Stimulated activated naive CD8-positive, alpha-beta T cell treated with anti-CD3 and anti-CD28 coated beads, Interleukin-15, Interleukin-2, amounts not matched to agents 100 ng/mL and 50 ng/mL, for 24 hours (primary cell): ENCODE measurements around the gene PRKACA.

Experiments
- H3K27ac Mint-ChIP-seq: one replicate; pipeline ENCODE4 v1.8.0; 2021; ENCODE audit warnings: mild to moderate bottlenecking, mixed read lengths
- H3K27me3 Mint-ChIP-seq: one replicate; pipeline ENCODE4 v1.8.0; 2021; ENCODE audit warnings: mixed read lengths
- H3K36me3 Mint-ChIP-seq: one replicate; pipeline ENCODE4 v1.8.0; 2021; ENCODE audit warnings: low read depth, mixed read lengths
- H3K4me1 Mint-ChIP-seq: one replicate; pipeline ENCODE4 v1.8.0; 2021; ENCODE audit warnings: low read depth, mixed read lengths
- H3K4me3 Mint-ChIP-seq: one replicate; pipeline ENCODE4 v1.8.0; 2021; ENCODE audit warnings: mild to moderate bottlenecking, mixed read lengths
- H3K9me3 Mint-ChIP-seq: one replicate; pipeline ENCODE4 v1.8.0; 2021; ENCODE audit warnings: mixed read lengths

The PRKACA gene

GRCh38 chr19:14117668-14118164 is at the start of gene PRKACA:
PRKACA (minus strand) TSS chr19:14117762; CDS start chr19:14117547, 215 bp downstream.
- Mint-ChIP-seq H3K27me3 (no peaks in the 10 kb centered on the region), H3K4me1 (peaks cover 42% of the 10 kb centered on the region), H3K4me3 (peak within 1 kb of the TSS; percentile 87), H3K27ac (peak within 1 kb of the TSS; percentile 68), H3K9me3 (no peaks in the 10 kb centered on the region), H3K36me3 (peaks cover 10% of the 10 kb centered on the region)

DNA sequence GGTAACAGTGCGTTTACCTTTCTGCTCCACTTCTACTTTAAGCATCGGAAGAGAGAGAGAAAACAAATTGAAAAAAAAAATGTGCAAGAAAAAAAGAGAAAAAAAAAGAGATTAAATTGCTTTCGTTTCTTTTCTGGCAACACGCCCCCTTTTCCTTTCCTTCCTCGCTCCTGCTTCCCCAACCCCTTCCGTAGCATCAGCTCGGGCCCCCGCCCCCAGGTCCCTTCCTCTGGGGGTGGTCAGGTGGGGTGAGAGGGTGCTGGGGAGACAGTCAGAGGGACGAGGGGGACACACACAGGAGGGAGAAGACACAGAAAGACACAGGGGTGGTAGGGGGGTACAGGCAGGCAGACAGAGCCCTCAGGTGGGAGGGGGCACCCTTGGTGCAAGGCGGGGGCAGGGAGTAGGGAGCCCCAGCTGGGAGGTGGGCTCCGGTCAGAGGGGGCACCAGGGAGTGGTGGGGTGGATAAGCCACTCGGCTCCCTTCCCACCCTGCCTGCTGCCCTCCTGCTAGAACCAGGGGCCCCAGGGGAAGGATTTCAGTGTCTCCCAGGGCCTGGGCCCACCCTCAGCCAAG is 49.5 kb upstream of the PRKACA start:
- Mint-ChIP-seq H3K4me3 (peak overlapping the region; percentile 66), H3K4me1 (peaks cover 24% of the 10 kb centered on the region), H3K27ac (peak overlapping the region; percentile 52), H3K36me3 (peaks cover 9% of the 10 kb centered on the region), H3K9me3 (no peaks in the 10 kb centered on the region), H3K27me3 (no peaks in the 10 kb centered on the region)

- Mint-ChIP-seq H3K9me3 (no peaks in the 10 kb centered on the region), H3K36me3 (peaks cover 7% of the 10 kb centered on the region), H3K27me3 (no peaks in the 10 kb centered on the region), H3K4me1 (peaks cover 24% of the 10 kb centered on the region), H3K27ac (peak overlapping the region; percentile 52), H3K4me3 (peak overlapping the region; percentile 66)
Observed at GRCh38 chr19:14165990-14166830, 48.6 kb upstream of the PRKACA start.

DNA sequence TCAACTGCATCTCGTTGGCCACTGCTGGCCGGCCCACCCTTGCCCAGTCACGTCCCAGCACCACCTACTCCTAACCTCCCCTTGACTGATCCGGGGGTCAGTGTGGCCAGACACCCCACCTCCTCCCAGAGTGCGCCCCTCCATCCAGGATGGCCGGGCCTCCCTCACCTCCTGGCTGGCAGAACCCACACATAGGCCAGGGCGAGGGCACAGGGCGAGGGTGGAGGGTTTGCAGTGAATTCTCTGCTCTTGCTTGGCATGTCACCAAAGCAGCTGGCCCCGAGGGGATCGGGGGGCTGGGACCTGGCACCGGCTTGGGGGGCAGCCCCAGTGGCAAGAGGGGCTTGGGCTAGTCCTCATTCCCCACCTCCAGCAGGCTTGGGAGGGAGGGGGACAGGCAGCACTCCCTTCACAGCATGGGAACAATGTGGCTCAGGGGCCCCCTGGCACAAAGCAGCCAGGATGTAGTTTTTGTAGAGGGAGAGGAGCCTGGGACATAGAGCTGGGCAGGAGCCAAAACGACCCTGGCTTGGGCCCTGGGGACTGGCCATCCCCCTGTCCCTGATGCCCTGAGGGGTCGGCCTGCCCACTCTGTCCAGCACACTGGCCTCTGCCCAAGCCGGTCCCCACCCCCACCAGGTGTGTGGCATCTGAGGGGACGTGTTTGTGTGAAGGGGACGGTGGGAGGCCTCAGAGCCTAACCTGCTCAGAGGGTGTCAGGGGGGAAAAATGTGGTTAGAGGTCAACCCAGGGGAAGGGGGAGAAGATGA is 47.3 kb upstream of the PRKACA start:
- peaks cover 24% of the 10 kb centered on the region for H3K4me1 Mint-ChIP-seq
- no peak overlapping the region for H3K27ac Mint-ChIP-seq
- H3K36me3 Mint-ChIP-seq, result no peaks in the 10 kb centered on the region
- no peak overlapping the region for H3K4me3 Mint-ChIP-seq
- H3K9me3 Mint-ChIP-seq, result no peaks in the 10 kb centered on the region
- H3K27me3 Mint-ChIP-seq, result no peaks in the 10 kb centered on the region

- Mint-ChIP-seq H3K9me3 (no peaks in the 10 kb centered on the region), H3K27ac (no peak overlapping the region), H3K4me1 (peaks cover 24% of the 10 kb centered on the region), H3K4me3 (no peak overlapping the region), H3K36me3 (no peaks in the 10 kb centered on the region), H3K27me3 (no peaks in the 10 kb centered on the region)
Observed at GRCh38 chr19:14164082-14164481, 46.5 kb upstream of the PRKACA start.

- Mint-ChIP-seq H3K4me3 (no peak overlapping the region), H3K36me3 (no peaks in the 10 kb centered on the region), H3K9me3 (no peaks in the 10 kb centered on the region), H3K27me3 (no peaks in the 10 kb centered on the region), H3K4me1 (peaks cover 21% of the 10 kb centered on the region), H3K27ac (no peak overlapping the region)
Observed at GRCh38 chr19:14162871-14163297, 45.3 kb upstream of the PRKACA start.

GRCh38 chr19:14161305-14161704 is 43.7 kb upstream of the PRKACA start:
- no peaks in the 10 kb centered on the region for H3K27me3 Mint-ChIP-seq
- no peaks in the 10 kb centered on the region for H3K36me3 Mint-ChIP-seq
- H3K4me3 Mint-ChIP-seq, result no peak overlapping the region
- H3K27ac Mint-ChIP-seq, result no peak overlapping the region
- H3K9me3 Mint-ChIP-seq, result no peaks in the 10 kb centered on the region
- peaks cover 9% of the 10 kb centered on the region for H3K4me1 Mint-ChIP-seq

GRCh38 chr19:14160017-14160703 is 42.6 kb upstream of the PRKACA start:
- Mint-ChIP-seq H3K4me3 (no peak overlapping the region), H3K9me3 (no peaks in the 10 kb centered on the region), H3K36me3 (peaks cover under 1% of the 10 kb centered on the region), H3K4me1 (no peaks in the 10 kb centered on the region), H3K27ac (no peak overlapping the region), H3K27me3 (no peaks in the 10 kb centered on the region)

DNA sequence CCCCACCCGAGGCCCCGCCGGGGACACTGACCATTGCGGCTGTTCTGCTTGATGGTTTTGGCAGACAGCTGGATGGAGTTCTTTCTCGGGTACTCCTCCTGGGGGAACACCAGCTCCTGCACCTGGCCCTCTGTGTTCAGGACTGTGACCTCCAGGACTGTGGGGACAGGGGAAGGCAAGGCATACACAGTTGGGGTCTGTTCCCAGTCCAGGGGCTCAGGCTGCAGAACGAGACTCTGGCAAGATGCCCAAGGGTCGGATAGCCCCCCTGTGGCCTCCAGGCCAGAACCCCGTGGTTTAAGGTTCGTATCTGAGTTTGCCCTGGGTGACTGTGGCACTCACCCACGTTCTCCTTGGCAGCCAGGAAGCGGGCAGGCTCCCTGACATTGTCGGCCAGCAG is 41.5 kb upstream of the PRKACA start:
- H3K4me1 Mint-ChIP-seq, result no peaks in the 10 kb centered on the region
- H3K27me3 Mint-ChIP-seq, result no peaks in the 10 kb centered on the region
- no peak overlapping the region for H3K27ac Mint-ChIP-seq
- H3K36me3 Mint-ChIP-seq, result peaks cover 4% of the 10 kb centered on the region
- H3K9me3 Mint-ChIP-seq, result no peaks in the 10 kb centered on the region
- H3K4me3 Mint-ChIP-seq, result no peak overlapping the region

GRCh38 chr19:14158276-14159023 is 40.9 kb upstream of the PRKACA start:
- Mint-ChIP-seq H3K27ac (no peak overlapping the region), H3K4me3 (no peak overlapping the region), H3K9me3 (no peaks in the 10 kb centered on the region), H3K27me3 (no peaks in the 10 kb centered on the region), H3K4me1 (no peaks in the 10 kb centered on the region), H3K36me3 (peaks cover 4% of the 10 kb centered on the region)

GRCh38 chr19:14156971-14157717 is 39.6 kb upstream of the PRKACA start:
- H3K4me1 Mint-ChIP-seq, result peaks cover 3% of the 10 kb centered on the region

GRCh38 chr19:14156122-14156521 is 38.6 kb upstream of the PRKACA start:
- Mint-ChIP-seq H3K27ac (no peak overlapping the region), H3K36me3 (peaks cover 8% of the 10 kb centered on the region), H3K9me3 (no peaks in the 10 kb centered on the region), H3K4me3 (no peak overlapping the region), H3K4me1 (peaks cover 3% of the 10 kb centered on the region), H3K27me3 (no peaks in the 10 kb centered on the region)

More at GRCh38 chr19:14156971-14157717, 39.6 kb upstream of the PRKACA start:
- Mint-ChIP-seq H3K27ac (no peak overlapping the region), H3K27me3 (no peaks in the 10 kb centered on the region), H3K4me3 (no peak overlapping the region), H3K36me3 (peaks cover 8% of the 10 kb centered on the region), H3K9me3 (no peaks in the 10 kb centered on the region)

- Mint-ChIP-seq H3K4me3 (no peak overlapping the region), H3K4me1 (peaks cover 3% of the 10 kb centered on the region), H3K27me3 (no peaks in the 10 kb centered on the region), H3K36me3 (peaks cover 8% of the 10 kb centered on the region), H3K9me3 (no peaks in the 10 kb centered on the region), H3K27ac (no peak overlapping the region)
Observed at GRCh38 chr19:14155371-14155770, 37.8 kb upstream of the PRKACA start.
